ENCODE results near the gene HNF1B.

DNA sequence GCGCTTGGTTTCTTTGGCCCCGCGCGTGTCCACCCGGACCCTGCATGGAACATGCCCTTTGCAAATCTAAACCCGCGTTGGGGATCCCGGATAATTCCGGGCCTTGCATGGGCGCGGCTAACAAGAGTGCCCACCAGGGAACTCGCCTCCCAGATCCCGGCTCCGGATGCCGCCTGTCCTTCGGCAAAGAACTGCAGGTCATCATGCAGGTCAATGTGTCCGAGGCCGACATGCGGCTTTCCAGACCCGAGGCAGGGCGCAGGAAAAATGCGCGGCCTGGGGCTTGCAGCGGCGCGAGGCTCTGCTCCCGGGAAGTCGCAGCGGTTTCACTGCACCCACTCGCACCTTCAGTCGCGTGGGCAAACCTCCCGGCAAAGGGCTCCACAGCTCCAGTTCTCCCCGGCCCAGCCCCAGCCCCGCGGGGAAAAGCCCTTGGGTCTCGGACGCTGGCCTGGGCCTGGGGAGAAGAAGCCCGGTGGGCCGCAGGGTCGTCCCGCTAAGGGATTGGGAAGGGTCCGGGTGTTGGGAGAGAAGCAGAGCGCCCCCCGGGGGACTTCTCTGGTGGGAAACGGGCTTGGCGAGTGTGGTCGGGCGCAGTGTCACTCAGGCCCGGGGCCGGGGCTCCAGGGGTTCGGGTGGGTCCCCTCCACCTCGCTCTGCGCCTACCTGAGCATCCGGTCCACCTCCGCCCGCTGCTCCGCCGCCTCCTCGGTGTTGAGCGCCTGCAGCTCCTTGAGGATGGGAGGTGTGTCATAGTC lies 805 bp downstream of the HNF1B start:
- TF ChIP-seq, protein P1, sequence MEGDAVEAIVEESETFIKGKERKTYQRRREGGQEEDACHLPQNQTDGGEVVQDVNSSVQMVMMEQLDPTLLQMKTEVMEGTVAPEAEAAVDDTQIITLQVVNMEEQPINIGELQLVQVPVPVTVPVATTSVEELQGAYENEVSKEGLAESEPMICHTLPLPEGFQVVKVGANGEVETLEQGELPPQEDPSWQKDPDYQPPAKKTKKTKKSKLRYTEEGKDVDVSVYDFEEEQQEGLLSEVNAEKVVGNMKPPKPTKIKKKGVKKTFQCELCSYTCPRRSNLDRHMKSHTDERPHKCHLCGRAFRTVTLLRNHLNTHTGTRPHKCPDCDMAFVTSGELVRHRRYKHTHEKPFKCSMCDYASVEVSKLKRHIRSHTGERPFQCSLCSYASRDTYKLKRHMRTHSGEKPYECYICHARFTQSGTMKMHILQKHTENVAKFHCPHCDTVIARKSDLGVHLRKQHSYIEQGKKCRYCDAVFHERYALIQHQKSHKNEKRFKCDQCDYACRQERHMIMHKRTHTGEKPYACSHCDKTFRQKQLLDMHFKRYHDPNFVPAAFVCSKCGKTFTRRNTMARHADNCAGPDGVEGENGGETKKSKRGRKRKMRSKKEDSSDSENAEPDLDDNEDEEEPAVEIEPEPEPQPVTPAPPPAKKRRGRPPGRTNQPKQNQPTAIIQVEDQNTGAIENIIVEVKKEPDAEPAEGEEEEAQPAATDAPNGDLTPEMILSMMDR (IDR thresholded peaks at IDR 0.05; ENCODE audit: low read depth, low read length, missing input control): no peak
- TF ChIP-seq RAD21 (IDR thresholded peaks at IDR 0.05) (no peak), MAX (IDR thresholded peaks at IDR 0.05) (no peak), GABPA (IDR thresholded peaks at IDR 0.05 in 1 of 2, conservative IDR thresholded peaks at IDR 0.05 in 1 of 2) (no peak), TAF1 (conservative IDR thresholded peaks at IDR 0.05) (no peak), ATF3 (IDR thresholded peaks at IDR 0.05) (no peak), YY1 (IDR thresholded peaks at IDR 0.05) (no peak), FOXA1 (IDR thresholded peaks at IDR 0.05) (no peak), ZBTB33 (IDR thresholded peaks at IDR 0.05) (no peak), FOXA2 (IDR thresholded peaks at IDR 0.05) (no peak), SP1 (IDR thresholded peaks at IDR 0.05) (no peak)
